Measurements from ENCODE around the gene FAM241A. TPM values are rescaled to one million over a fixed set of nuclear protein-coding genes. Genes with fewer than 3 reads are reported as not detected.

The FAM241A gene
- total and polyA plus RNA-seq, 2 of the 13 experiments (the other 11 are each of a cell fraction or from before 2014, with no cell fraction given): 0.61 to 0.69 TPM

GRCh38 chr4:112203593-112203992 lies 58.3 kb downstream of the FAM241A start (continued):
- peak; percentile 80 for TF ChIP-seq HMG20A (CRISPR knock-in tag; IDR thresholded peaks at IDR 0.05; ENCODE audit: borderline replicate concordance)
- TF ChIP-seq ATF7-NPFF (CRISPR knock-in tag; IDR thresholded peaks at IDR 0.05; ENCODE audit: low read depth): no peak
- TF ChIP-seq HHEX (CRISPR knock-in tag; IDR thresholded peaks at IDR 0.05): peak; percentile 77
- TF ChIP-seq PAXIP1 (CRISPR knock-in tag; conservative IDR thresholded peaks at IDR 0.05): peak; percentile 77
- peak; percentile 63 for TF ChIP-seq FOXP4 (CRISPR knock-in tag; IDR thresholded peaks at IDR 0.05)
- TF ChIP-seq PAF1 (CRISPR knock-in tag; IDR thresholded peaks at IDR 0.05): no peak
- no peak for TF ChIP-seq SOX6 (IDR thresholded peaks at IDR 0.05)
- peak; percentile 87 for TF ChIP-seq SOX6 (CRISPR knock-in tag; IDR thresholded peaks at IDR 0.05)
- no peak for TF ChIP-seq CC2D1A (CRISPR knock-in tag; IDR thresholded peaks at IDR 0.05)
- peak; percentile 42; the same call in 1 of the 2 replicates for TF ChIP-seq PHF21A (CRISPR knock-in tag; IDR thresholded peaks at IDR 0.05)
- TF ChIP-seq HINFP (CRISPR knock-in tag; IDR thresholded peaks at IDR 0.05; ENCODE audit: low read depth): no peak
- TF ChIP-seq MYNN (CRISPR knock-in tag; IDR thresholded peaks at IDR 0.05; ENCODE audit: low read depth): no peak
- no peak for TF ChIP-seq ZNF30 (CRISPR knock-in tag; IDR thresholded peaks at IDR 0.05)
- peak; percentile 72 for TF ChIP-seq CREM (IDR thresholded peaks at IDR 0.05)
- no peak for TF ChIP-seq CREM (CRISPR knock-in tag; IDR thresholded peaks at IDR 0.05)
- TF ChIP-seq RFX3 (CRISPR knock-in tag; IDR thresholded peaks at IDR 0.05): no peak
- TF ChIP-seq ZFYVE20 (CRISPR knock-in tag; IDR thresholded peaks at IDR 0.05; ENCODE audit: borderline replicate concordance, low read depth): no peak
- TF ChIP-seq ZBTB25 (CRISPR knock-in tag; IDR thresholded peaks at IDR 0.05): 0 out of 2 replicates have a peak, but pooled peaks have one; percentile 35
- no peak for TF ChIP-seq FOXA1 (IDR thresholded peaks at IDR 0.05)
- TF ChIP-seq FOXA1 (CRISPR knock-in tag; IDR thresholded peaks at IDR 0.05): peak; percentile 65
- TF ChIP-seq FOXJ3 (CRISPR knock-in tag; IDR thresholded peaks at IDR 0.05; ENCODE audit: borderline replicate concordance): peak; percentile 91; the same call in 1 of the 2 replicates
- no peak for TF ChIP-seq ZNF816 (CRISPR knock-in tag; IDR thresholded peaks at IDR 0.05; ENCODE audit: borderline replicate concordance)
- peak; percentile 58; the same call in 1 of the 2 replicates for TF ChIP-seq TCF7L2 (IDR thresholded peaks at IDR 0.05; ENCODE audit: low read depth, low read length)
- TF ChIP-seq ELF1 (CRISPR knock-in tag; IDR thresholded peaks at IDR 0.05): no peak
- peak; percentile 85; the same call in 1 of the 2 replicates for TF ChIP-seq TBX3 (IDR thresholded peaks at IDR 0.05; ENCODE audit: borderline replicate concordance)
- TF ChIP-seq NKX3-1 (CRISPR knock-in tag; IDR thresholded peaks at IDR 0.05): 0 out of 2 replicates have a peak, but pooled peaks have one; percentile 50

Data from HepG2 (cell line).